WTC11 (cell line): ENCODE data around the gene SBK1. TPM values are rescaled to one million over a fixed set of nuclear protein-coding genes. Genes with fewer than 3 reads are reported as not detected.

Source experiments
- ATAC-seq: fragments of 200-7000 bp; cut with Tn5 transposase; 2 replicates; pipeline ENCODE4 v1.10.0; 2021; ENCODE audit warnings: mild to moderate bottlenecking, moderate library complexity
- CTCF ChIA-PET: fragments of 300-600 bp; sonication (Branson Sonifier 250); formaldehyde crosslinking; loops from one replicate; lab custom pipeline; 2021; ENCODE audit warnings: antibody characterized with exemption; lab: Charles Lee
- POLR2A ChIA-PET: fragments of 350-600 bp; sonication (Branson Sonifier 250); formaldehyde crosslinking; loops from one replicate; lab custom pipeline; 2021; ENCODE audit warnings: antibody characterized with exemption; lab: Charles Lee
- DNase-seq: peaks from one replicate; pipeline ENCODE4 v3.0.0; 2021; ENCODE audit warnings: low spot score
- H3K27ac Mint-ChIP-seq: 2 replicates; pipeline ENCODE4 v1.8.0; 2021; ENCODE audit warnings: mixed read lengths
- H3K27me3 Mint-ChIP-seq: 2 replicates; pipeline ENCODE4 v1.8.0; 2021; ENCODE audit warnings: low read depth, mild to moderate bottlenecking, moderate library complexity, mixed read lengths
- H3K36me3 Mint-ChIP-seq: 2 replicates; pipeline ENCODE4 v1.8.0; 2021; ENCODE audit warnings: mixed read lengths
- H3K4me1 Mint-ChIP-seq: 2 replicates; pipeline ENCODE4 v1.8.0; 2022; ENCODE audit warnings: mixed read lengths
- H3K4me3 Mint-ChIP-seq: 2 replicates; pipeline ENCODE4 v1.8.0; 2021; ENCODE audit warnings: mild to moderate bottlenecking, moderate library complexity, mixed read lengths
- H3K9me3 Mint-ChIP-seq: 2 replicates; pipeline ENCODE4 v1.8.0; 2021; ENCODE audit warnings: mixed read lengths
- ELF4 ChIP-seq: sonication (generic); formaldehyde crosslinking; IDR thresholded peaks from 2 replicates; pipeline ENCODE4 v1.8.1; 2022; ENCODE audit warnings: low read depth, mild to moderate bottlenecking, moderate library complexity, missing genetic modification reagents
- ETV6 ChIP-seq: sonication (generic); formaldehyde crosslinking; IDR thresholded peaks from 2 replicates; pipeline ENCODE4 v1.8.1; 2022; ENCODE audit warnings: mild to moderate bottlenecking, missing genetic modification reagents
- FOXK1 ChIP-seq: sonication (generic); formaldehyde crosslinking; IDR thresholded peaks from 2 replicates; pipeline ENCODE4 v1.8.0; 2022; ENCODE audit warnings: mild to moderate bottlenecking, moderate library complexity, missing genetic modification reagents
- GTF2I ChIP-seq: fragments of 250-450 bp; sonication (Bioruptor Pico); conservative IDR thresholded peaks from 2 replicates; pipeline ENCODE4 v1.4.0; 2021; ENCODE audit warnings: mild to moderate bottlenecking
- HMGA2 ChIP-seq: fragments of 250-450 bp; sonication (Bioruptor Pico); IDR thresholded peaks from 2 replicates; pipeline ENCODE4 v1.4.0; 2021; ENCODE audit warnings: mild to moderate bottlenecking, moderate library complexity
- IRF2 ChIP-seq: sonication (generic); formaldehyde crosslinking; IDR thresholded peaks from 2 replicates; pipeline ENCODE4 v1.8.0; 2022; ENCODE audit warnings: low read depth, missing genetic modification reagents, borderline replicate concordance
- JUN ChIP-seq: sonication (generic); formaldehyde crosslinking; IDR thresholded peaks from 2 replicates; pipeline ENCODE4 v1.8.0; 2023; ENCODE audit warnings: mild to moderate bottlenecking, missing genetic modification reagents
- MYBL2 ChIP-seq: sonication (generic); formaldehyde crosslinking; IDR thresholded peaks from 2 replicates; pipeline ENCODE4 v1.8.1; 2023; ENCODE audit warnings: mild to moderate bottlenecking, moderate library complexity, missing genetic modification reagents
- NFATC4 ChIP-seq: fragments of 250-450 bp; sonication (Bioruptor Pico); IDR thresholded peaks from 2 replicates; pipeline ENCODE4 v1.9.0; 2021; ENCODE audit warnings: mild to moderate bottlenecking
- NR1H2 ChIP-seq: sonication (generic); formaldehyde crosslinking; IDR thresholded peaks from 2 replicates; pipeline ENCODE4 v1.9.0; 2021; ENCODE audit warnings: mild to moderate bottlenecking, moderate library complexity, missing genetic modification reagents
- RELA ChIP-seq: sonication (generic); formaldehyde crosslinking; IDR thresholded peaks from 2 replicates; pipeline ENCODE4 v1.8.1; 2022; ENCODE audit warnings: missing genetic modification reagents, mild to moderate bottlenecking, borderline replicate concordance
- TEAD4 ChIP-seq: sonication (generic); formaldehyde crosslinking; IDR thresholded peaks from 2 replicates; pipeline ENCODE4 v1.8.0; 2022; ENCODE audit warnings: mild to moderate bottlenecking, missing genetic modification reagents
- ZNF121 ChIP-seq: sonication (generic); formaldehyde crosslinking; IDR thresholded peaks from 2 replicates; pipeline ENCODE4 v1.8.0; 2023; ENCODE audit warnings: missing genetic modification reagents
- ZNF423 ChIP-seq: fragments of 250-450 bp; sonication (Bioruptor Pico); IDR thresholded peaks from 2 replicates; pipeline ENCODE4 v2.1.2; 2022; ENCODE audit warnings: mild to moderate bottlenecking, moderate library complexity
- total RNA-seq: library from RNA; stranded (reverse); gene quantifications from 3 replicates; pipeline ENCODE4 v1.2.3, GENCODE V29; 2021
- TF ChIP-seq, protein P1 (sequence below): sonication (generic); formaldehyde crosslinking; IDR thresholded peaks from 2 replicates; pipeline ENCODE4 v1.8.0; 2023; ENCODE audit warnings: mild to moderate bottlenecking, missing genetic modification reagents
- TF ChIP-seq, protein P2 (sequence below): sonication (generic); formaldehyde crosslinking; conservative IDR thresholded peaks from 2 replicates; pipeline ENCODE4 v1.8.1; 2022; ENCODE audit warnings: mild to moderate bottlenecking, missing genetic modification reagents
- TF ChIP-seq, protein P3 (sequence below): sonication (generic); formaldehyde crosslinking; conservative IDR thresholded peaks from 2 replicates; pipeline ENCODE4 v1.8.1; 2023; ENCODE audit warnings: mild to moderate bottlenecking, low read depth, missing genetic modification reagents, moderate library complexity
- TF ChIP-seq, protein P4 (sequence below): sonication (generic); formaldehyde crosslinking; IDR thresholded peaks from 2 replicates; pipeline ENCODE4 v1.8.1; 2022; ENCODE audit warnings: mild to moderate bottlenecking, missing genetic modification reagents, moderate library complexity, borderline replicate concordance
- TF ChIP-seq, protein P5 (sequence below): sonication (generic); formaldehyde crosslinking; IDR thresholded peaks from 2 replicates; pipeline ENCODE4 v1.8.0; 2022; ENCODE audit warnings: mild to moderate bottlenecking, missing genetic modification reagents

SBK1 gene
- total RNA-seq, 1 experiment from 2014 or later: 85.7 TPM

DNA sequence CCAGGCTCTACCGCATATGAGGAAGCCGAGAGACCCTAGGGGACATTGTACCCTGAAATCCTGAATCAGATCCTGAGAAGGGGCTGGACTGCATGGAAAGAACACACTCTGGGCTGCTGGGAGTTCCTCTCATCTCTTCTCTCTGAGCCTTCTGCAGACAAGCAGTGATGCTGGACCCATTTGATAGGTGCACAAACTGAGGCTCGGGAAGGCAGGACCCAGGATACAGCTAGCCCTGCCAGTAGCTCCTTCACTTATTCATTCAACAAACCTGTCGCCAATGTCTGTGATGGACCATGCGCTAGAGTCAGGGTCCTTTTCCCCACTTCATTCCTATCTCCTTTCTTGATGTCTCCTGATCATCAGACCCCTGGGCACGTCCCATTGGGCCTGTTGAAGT is 1.9 kb downstream of the SBK1 start:
- Mint-ChIP-seq H3K27ac (peak overlapping the region; percentile 87; the same call in 1 of the 2 replicates), H3K36me3 (peaks cover 18% of the 10 kb centered on the region), H3K27me3 (no peaks in the 10 kb centered on the region), H3K4me1 (peaks cover 55% of the 10 kb centered on the region), H3K9me3 (no peaks in the 10 kb centered on the region), H3K4me3 (peak overlapping the region; percentile 88)
- no peak for ATAC-seq
- TF ChIP-seq, protein P1, sequence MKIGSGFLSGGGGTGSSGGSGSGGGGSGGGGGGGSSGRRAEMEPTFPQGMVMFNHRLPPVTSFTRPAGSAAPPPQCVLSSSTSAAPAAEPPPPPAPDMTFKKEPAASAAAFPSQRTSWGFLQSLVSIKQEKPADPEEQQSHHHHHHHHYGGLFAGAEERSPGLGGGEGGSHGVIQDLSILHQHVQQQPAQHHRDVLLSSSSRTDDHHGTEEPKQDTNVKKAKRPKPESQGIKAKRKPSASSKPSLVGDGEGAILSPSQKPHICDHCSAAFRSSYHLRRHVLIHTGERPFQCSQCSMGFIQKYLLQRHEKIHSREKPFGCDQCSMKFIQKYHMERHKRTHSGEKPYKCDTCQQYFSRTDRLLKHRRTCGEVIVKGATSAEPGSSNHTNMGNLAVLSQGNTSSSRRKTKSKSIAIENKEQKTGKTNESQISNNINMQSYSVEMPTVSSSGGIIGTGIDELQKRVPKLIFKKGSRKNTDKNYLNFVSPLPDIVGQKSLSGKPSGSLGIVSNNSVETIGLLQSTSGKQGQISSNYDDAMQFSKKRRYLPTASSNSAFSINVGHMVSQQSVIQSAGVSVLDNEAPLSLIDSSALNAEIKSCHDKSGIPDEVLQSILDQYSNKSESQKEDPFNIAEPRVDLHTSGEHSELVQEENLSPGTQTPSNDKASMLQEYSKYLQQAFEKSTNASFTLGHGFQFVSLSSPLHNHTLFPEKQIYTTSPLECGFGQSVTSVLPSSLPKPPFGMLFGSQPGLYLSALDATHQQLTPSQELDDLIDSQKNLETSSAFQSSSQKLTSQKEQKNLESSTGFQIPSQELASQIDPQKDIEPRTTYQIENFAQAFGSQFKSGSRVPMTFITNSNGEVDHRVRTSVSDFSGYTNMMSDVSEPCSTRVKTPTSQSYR (CRISPR knock-in tag): 0 out of 2 replicates have a peak, but pooled peaks have one; percentile 25
- no peak for TF ChIP-seq ELF4 (CRISPR knock-in tag)
- 0 out of 2 replicates have a peak, but pooled peaks have one; percentile 15 for TF ChIP-seq GTF2I (CRISPR knock-in tag)
- no peak for DNase-seq
- POLR2A ChIA-PET: no interaction called here
- CTCF ChIA-PET: interaction anchor here (3.4 kb wide), 1 partner anchor 27 kb away, joined by 14 read pairs; no protein-coding TSS in a partner anchor

DNA sequence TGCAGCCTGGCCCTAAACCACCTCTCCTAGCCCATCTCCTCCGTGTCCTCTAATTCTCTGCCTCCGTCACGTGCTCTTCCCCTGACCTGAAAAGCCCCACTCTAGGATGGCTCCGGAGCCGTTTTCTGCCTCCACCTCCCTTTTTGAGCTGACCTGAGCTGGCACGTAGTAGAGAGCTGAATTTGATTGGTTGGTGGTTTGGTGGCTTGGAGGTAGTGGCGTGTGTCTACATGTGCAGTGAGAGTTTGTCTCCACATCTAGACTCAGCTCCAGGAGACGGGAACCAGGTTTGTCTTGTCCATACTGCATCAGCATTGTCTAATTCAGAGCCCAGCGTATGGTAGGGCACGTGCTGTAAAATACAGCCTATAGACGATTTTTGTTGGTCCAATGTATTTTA is 3.0 kb downstream of the SBK1 start:
- ChIA-PET POLR2A (interaction anchor here (0.6 kb wide), 1 partner anchor 13 kb away, joined by 9 read pairs; no protein-coding TSS in a partner anchor), CTCF (no interaction called here)
- Mint-ChIP-seq H3K4me3 (peak overlapping the region; percentile 88), H3K36me3 (peaks cover 21% of the 10 kb centered on the region), H3K9me3 (no peaks in the 10 kb centered on the region)
- TF ChIP-seq NR1H2 (no peak), ZNF423 (CRISPR knock-in tag) (no peak), NFATC4 (CRISPR knock-in tag) (no peak), TEAD4 (no peak), IRF2 (CRISPR knock-in tag) (no peak), JUN (CRISPR knock-in tag) (no peak), HMGA2 (no peak), RELA (no peak), ZNF121 (CRISPR knock-in tag) (no peak), MYBL2 (CRISPR knock-in tag) (no peak), FOXK1 (no peak), ETV6 (CRISPR knock-in tag) (no peak)
- TF ChIP-seq, protein P2, sequence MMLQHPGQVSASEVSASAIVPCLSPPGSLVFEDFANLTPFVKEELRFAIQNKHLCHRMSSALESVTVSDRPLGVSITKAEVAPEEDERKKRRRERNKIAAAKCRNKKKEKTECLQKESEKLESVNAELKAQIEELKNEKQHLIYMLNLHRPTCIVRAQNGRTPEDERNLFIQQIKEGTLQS (CRISPR knock-in tag): no peak
- TF ChIP-seq, protein P3, sequence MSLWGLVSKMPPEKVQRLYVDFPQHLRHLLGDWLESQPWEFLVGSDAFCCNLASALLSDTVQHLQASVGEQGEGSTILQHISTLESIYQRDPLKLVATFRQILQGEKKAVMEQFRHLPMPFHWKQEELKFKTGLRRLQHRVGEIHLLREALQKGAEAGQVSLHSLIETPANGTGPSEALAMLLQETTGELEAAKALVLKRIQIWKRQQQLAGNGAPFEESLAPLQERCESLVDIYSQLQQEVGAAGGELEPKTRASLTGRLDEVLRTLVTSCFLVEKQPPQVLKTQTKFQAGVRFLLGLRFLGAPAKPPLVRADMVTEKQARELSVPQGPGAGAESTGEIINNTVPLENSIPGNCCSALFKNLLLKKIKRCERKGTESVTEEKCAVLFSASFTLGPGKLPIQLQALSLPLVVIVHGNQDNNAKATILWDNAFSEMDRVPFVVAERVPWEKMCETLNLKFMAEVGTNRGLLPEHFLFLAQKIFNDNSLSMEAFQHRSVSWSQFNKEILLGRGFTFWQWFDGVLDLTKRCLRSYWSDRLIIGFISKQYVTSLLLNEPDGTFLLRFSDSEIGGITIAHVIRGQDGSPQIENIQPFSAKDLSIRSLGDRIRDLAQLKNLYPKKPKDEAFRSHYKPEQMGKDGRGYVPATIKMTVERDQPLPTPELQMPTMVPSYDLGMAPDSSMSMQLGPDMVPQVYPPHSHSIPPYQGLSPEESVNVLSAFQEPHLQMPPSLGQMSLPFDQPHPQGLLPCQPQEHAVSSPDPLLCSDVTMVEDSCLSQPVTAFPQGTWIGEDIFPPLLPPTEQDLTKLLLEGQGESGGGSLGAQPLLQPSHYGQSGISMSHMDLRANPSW (CRISPR knock-in tag): no peak
- TF ChIP-seq, protein P4, sequence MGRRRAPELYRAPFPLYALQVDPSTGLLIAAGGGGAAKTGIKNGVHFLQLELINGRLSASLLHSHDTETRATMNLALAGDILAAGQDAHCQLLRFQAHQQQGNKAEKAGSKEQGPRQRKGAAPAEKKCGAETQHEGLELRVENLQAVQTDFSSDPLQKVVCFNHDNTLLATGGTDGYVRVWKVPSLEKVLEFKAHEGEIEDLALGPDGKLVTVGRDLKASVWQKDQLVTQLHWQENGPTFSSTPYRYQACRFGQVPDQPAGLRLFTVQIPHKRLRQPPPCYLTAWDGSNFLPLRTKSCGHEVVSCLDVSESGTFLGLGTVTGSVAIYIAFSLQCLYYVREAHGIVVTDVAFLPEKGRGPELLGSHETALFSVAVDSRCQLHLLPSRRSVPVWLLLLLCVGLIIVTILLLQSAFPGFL: no peak
- TF ChIP-seq, protein P5, sequence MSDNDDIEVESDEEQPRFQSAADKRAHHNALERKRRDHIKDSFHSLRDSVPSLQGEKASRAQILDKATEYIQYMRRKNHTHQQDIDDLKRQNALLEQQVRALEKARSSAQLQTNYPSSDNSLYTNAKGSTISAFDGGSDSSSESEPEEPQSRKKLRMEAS (CRISPR knock-in tag): no peak
- TF ChIP-seq, protein P1 (CRISPR knock-in tag): no peak
- TF ChIP-seq, all 79 proteins: peak for 0
- DNase-seq: no peak
- no peak for ATAC-seq
- Mint-ChIP-seq H3K27me3 (no peaks in the 10 kb centered on the region), H3K27ac (peak overlapping the region; percentile 55; the same call in 1 of the 2 replicates), H3K4me1 (peaks cover 58% of the 10 kb centered on the region)
